ENCODE measurements around the gene HDGFL2. TPM values are rescaled to one million over a fixed set of nuclear protein-coding genes. Genes with fewer than 3 reads are reported as not detected.

Gene HDGFL2
- total and polyA plus RNA-seq, 4 donors, result 3.4 to 15.7 (median 14.1) TPM

GRCh38 chr19:4431296-4431695 is 40.8 kb upstream of the HDGFL2 start:
- WGBS, result 87% methylated on average over 9 of the region's 9 CpGs
- Histone ChIP-seq H3K27ac (ENCODE audit: low read depth in 1 of 2, low read length in 2 of 2) (no peak overlapping the region), H3K36me3 (ENCODE audit: control insufficient read depth in 4 of 4, insufficient read depth in 3 of 4, low read depth in 1 of 4, low read length in 3 of 4) (peaks cover 0 to 9% (median 0%) of the 10 kb centered on the region in 4 donors)

DNA sequence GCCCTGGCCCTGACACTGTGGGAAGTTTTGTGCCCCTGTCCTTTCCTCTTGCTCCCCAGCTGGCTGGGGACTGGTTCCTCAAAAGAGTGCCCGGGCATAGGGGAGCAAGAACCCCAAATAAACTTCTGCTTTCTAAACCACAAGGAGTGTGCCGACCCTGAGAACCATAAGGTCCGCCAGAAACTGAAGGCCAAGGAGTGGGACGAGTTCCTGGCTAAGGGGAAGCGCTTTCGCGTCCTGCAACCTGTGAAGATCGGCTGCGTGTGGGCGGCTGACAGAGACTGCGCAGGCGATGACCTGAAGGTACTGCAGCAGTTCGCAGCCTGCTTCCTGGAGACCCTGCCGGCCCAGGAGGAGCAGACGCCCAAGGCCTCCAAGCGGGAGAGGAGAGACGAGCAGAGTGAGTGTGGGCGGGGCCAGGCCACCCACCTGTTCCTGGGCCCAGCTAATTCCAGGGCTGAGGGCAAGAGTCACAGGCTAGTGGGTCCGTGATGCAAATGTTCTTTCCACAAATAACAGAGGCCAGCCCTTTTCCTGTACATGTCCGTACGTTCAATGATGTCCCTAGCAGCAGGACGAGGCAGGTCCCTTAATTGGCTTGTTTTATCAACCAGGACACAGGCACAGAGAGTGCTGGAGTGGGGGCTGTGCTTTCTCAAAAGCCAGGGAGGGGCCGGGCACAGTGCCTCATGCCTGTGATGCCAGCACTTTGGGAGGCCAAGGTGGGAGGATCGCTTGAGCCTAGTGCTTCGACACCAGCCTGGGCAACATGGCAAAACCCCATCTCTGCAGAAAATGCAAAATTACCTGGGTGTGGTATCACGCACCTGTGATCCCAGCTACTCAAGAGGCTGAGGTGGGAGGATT is 40.1 kb upstream of the HDGFL2 start:
- no peak for TF ChIP-seq RXRA (IDR thresholded peaks at IDR 0.05)
- no peak for TF ChIP-seq GABPA (IDR thresholded peaks at IDR 0.05 in 1 of 2, conservative IDR thresholded peaks at IDR 0.05 in 1 of 2)
- H3K36me3 ChIP-seq (ENCODE audit: control insufficient read depth in 4 of 4, insufficient read depth in 3 of 4, low read depth in 1 of 4, low read length in 3 of 4), result peaks cover 0 to 9% (median 0%) of the 10 kb centered on the region in 4 donors
- no peaks in the 10 kb centered on the region for H3K9me3 ChIP-seq (ENCODE audit: control insufficient read depth in 4 of 4, low read length in 3 of 4)
- DNase-seq (ENCODE audit: low spot score), result no peak
- no peak overlapping the region for H3K27ac ChIP-seq (ENCODE audit: low read depth in 1 of 2, low read length in 2 of 2)
- H3K4me1 ChIP-seq (ENCODE audit: control insufficient read depth in 4 of 4, insufficient read depth in 4 of 4, low read length in 3 of 4), result no peaks in the 10 kb centered on the region
- H3K27me3 ChIP-seq (ENCODE audit: control insufficient read depth in 4 of 4, insufficient read depth in 4 of 4, low read length in 3 of 4), result no peaks in the 10 kb centered on the region
- H3K4me3 ChIP-seq (ENCODE audit: low read depth in 1 of 3, low read length in 3 of 3), result no peak overlapping the region
- no peak overlapping the region for H3K9ac ChIP-seq (ENCODE audit: low read depth in 1 of 2, low read length in 2 of 2)
- WGBS, result 89% methylated on average over 26 of the region's 26 CpGs

More at GRCh38 chr19:4431296-4431695, 40.8 kb upstream of the HDGFL2 start:
- Histone ChIP-seq H3K9me3 (ENCODE audit: control insufficient read depth in 4 of 4, low read length in 3 of 4) (no peaks in the 10 kb centered on the region), H3K9ac (ENCODE audit: low read depth in 1 of 2, low read length in 2 of 2) (no peak overlapping the region), H3K4me3 (ENCODE audit: low read depth in 1 of 3, low read length in 3 of 3) (no peak overlapping the region), H3K4me1 (ENCODE audit: control insufficient read depth in 4 of 4, insufficient read depth in 4 of 4, low read length in 3 of 4) (no peaks in the 10 kb centered on the region), H3K27me3 (ENCODE audit: control insufficient read depth in 4 of 4, insufficient read depth in 4 of 4, low read length in 3 of 4) (no peaks in the 10 kb centered on the region)
- DNase-seq (ENCODE audit: low spot score), result no peak
- TF ChIP-seq GABPA (IDR thresholded peaks at IDR 0.05 in 1 of 2, conservative IDR thresholded peaks at IDR 0.05 in 1 of 2) (no peak), EGR1 (IDR thresholded peaks at IDR 0.05; ENCODE audit: low read depth in 2 of 2) (no peak), YY1 (IDR thresholded peaks at IDR 0.05) (no peak), SP1 (IDR thresholded peaks at IDR 0.05) (no peak), ATF3 (IDR thresholded peaks at IDR 0.05) (no peak), TAF1 (conservative IDR thresholded peaks at IDR 0.05) (no peak), JUND (IDR thresholded peaks at IDR 0.05) (no peak), RAD21 (IDR thresholded peaks at IDR 0.05) (no peak), FOXA2 (IDR thresholded peaks at IDR 0.05) (no peak), RXRA (IDR thresholded peaks at IDR 0.05) (no peak), NR2F2 (IDR thresholded peaks at IDR 0.05) (no peak), HNF4G (IDR thresholded peaks at IDR 0.05) (no peak), HNF4A (conservative IDR thresholded peaks at IDR 0.05) (no peak)
- TF ChIP-seq, protein P1, sequence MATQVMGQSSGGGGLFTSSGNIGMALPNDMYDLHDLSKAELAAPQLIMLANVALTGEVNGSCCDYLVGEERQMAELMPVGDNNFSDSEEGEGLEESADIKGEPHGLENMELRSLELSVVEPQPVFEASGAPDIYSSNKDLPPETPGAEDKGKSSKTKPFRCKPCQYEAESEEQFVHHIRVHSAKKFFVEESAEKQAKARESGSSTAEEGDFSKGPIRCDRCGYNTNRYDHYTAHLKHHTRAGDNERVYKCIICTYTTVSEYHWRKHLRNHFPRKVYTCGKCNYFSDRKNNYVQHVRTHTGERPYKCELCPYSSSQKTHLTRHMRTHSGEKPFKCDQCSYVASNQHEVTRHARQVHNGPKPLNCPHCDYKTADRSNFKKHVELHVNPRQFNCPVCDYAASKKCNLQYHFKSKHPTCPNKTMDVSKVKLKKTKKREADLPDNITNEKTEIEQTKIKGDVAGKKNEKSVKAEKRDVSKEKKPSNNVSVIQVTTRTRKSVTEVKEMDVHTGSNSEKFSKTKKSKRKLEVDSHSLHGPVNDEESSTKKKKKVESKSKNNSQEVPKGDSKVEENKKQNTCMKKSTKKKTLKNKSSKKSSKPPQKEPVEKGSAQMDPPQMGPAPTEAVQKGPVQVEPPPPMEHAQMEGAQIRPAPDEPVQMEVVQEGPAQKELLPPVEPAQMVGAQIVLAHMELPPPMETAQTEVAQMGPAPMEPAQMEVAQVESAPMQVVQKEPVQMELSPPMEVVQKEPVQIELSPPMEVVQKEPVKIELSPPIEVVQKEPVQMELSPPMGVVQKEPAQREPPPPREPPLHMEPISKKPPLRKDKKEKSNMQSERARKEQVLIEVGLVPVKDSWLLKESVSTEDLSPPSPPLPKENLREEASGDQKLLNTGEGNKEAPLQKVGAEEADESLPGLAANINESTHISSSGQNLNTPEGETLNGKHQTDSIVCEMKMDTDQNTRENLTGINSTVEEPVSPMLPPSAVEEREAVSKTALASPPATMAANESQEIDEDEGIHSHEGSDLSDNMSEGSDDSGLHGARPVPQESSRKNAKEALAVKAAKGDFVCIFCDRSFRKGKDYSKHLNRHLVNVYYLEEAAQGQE (IDR thresholded peaks at IDR 0.05), result no peak
- TF ChIP-seq, protein P2, sequence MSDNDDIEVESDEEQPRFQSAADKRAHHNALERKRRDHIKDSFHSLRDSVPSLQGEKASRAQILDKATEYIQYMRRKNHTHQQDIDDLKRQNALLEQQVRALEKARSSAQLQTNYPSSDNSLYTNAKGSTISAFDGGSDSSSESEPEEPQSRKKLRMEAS (IDR thresholded peaks at IDR 0.05), result no peak
- TF ChIP-seq, protein P3, sequence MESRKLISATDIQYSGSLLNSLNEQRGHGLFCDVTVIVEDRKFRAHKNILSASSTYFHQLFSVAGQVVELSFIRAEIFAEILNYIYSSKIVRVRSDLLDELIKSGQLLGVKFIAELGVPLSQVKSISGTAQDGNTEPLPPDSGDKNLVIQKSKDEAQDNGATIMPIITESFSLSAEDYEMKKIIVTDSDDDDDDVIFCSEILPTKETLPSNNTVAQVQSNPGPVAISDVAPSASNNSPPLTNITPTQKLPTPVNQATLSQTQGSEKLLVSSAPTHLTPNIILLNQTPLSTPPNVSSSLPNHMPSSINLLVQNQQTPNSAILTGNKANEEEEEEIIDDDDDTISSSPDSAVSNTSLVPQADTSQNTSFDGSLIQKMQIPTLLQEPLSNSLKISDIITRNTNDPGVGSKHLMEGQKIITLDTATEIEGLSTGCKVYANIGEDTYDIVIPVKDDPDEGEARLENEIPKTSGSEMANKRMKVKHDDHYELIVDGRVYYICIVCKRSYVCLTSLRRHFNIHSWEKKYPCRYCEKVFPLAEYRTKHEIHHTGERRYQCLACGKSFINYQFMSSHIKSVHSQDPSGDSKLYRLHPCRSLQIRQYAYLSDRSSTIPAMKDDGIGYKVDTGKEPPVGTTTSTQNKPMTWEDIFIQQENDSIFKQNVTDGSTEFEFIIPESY (IDR thresholded peaks at IDR 0.05), result no peak

All from liver (tissue), 9 donors.